ENCODE measurements around the gene ARHGAP29.

Gene ARHGAP29

DNA sequence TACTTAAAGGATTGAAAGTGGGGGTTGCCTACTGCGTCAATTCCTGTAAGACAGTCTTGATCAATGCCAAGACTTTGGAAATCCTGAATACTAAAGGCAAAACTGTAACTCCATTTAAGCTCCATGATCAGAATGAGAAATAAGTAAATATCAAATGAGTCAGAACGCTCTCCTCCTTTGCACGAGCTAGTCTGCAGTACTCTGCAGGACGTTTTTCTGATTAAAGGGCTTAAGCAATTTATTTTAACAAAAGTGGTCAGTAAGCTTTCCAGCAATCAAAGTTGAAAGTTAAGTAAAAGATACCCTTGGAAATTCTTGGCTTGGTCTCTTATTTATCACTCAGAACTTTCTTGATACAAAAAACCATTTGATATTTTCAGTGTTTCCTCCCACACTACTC is 35.7 kb upstream of the ARHGAP29 start:
- TF ChIP-seq, protein P1, sequence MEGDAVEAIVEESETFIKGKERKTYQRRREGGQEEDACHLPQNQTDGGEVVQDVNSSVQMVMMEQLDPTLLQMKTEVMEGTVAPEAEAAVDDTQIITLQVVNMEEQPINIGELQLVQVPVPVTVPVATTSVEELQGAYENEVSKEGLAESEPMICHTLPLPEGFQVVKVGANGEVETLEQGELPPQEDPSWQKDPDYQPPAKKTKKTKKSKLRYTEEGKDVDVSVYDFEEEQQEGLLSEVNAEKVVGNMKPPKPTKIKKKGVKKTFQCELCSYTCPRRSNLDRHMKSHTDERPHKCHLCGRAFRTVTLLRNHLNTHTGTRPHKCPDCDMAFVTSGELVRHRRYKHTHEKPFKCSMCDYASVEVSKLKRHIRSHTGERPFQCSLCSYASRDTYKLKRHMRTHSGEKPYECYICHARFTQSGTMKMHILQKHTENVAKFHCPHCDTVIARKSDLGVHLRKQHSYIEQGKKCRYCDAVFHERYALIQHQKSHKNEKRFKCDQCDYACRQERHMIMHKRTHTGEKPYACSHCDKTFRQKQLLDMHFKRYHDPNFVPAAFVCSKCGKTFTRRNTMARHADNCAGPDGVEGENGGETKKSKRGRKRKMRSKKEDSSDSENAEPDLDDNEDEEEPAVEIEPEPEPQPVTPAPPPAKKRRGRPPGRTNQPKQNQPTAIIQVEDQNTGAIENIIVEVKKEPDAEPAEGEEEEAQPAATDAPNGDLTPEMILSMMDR (IDR thresholded peaks at IDR 0.05; ENCODE audit: borderline replicate concordance, insufficient read depth, low read depth, low read length): no peak
- no peak overlapping the region for H3K4me3 ChIP-seq (ENCODE audit: low read depth, low read length)

DNA sequence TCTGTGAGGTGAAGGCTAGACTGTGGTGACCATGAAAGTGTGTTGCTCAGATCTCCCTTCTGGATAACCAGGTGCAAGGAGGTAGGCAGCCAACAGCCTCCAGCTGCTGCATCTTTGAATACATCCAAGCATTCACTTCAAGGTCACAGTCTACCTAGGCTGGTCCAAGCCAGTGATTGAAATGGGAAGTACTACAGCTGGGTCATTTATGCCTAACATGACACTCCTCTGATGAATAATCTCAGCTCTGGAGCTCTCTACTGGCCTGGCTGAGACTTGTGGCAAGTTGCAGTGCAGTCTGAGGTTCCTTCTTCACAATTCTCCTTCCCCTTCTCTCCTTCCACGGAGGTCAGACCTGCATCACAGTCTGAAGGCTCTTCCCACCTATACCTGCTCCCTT is 35.0 kb upstream of the ARHGAP29 start:
- H3K4me3 ChIP-seq (ENCODE audit: low read depth, low read length): no peak overlapping the region
- TF ChIP-seq, protein P1 (IDR thresholded peaks at IDR 0.05; ENCODE audit: borderline replicate concordance, insufficient read depth, low read depth, low read length): no peak

DNA sequence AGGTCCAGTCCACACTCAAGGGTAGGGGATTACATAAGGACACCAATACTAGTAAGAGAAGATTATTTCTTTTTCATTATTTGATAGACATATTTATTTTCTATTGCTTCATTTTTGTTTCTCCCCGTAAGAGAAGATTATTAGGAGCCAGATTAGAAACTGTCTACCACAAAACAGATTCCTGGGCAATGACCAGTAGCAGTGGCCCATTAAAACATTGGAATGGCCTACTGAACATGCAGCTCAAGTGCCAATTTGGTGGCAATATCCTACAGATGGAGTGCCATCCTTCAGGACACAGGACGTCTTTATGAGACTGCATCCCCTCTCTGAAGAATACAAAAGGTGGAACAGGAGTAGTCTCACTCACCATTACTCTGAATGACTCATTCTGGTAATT is 34.0 kb upstream of the ARHGAP29 start:
- no peak overlapping the region for H3K4me3 ChIP-seq (ENCODE audit: low read depth, low read length)
- TF ChIP-seq, protein P1 (IDR thresholded peaks at IDR 0.05; ENCODE audit: borderline replicate concordance, insufficient read depth, low read depth, low read length): no peak

DNA sequence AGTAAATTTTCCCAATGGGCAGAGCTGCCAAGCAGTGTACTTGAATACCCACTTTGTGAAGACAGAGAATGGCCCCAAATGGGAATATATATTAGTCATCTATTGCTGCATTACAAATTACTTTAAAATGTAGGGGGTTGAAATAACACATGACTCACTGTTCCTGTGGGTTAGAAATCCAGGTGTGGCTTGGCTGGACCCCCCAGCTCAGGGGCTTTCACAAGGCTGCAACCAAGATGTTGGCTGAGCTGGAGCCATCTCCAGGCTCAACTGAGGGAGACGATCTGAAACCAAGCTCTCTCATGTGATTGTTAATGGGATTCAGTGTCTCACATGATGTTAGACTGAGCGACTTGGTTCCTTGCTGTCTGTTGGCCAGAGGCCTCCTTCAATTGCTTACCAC is 33.4 kb upstream of the ARHGAP29 start:
- no peak overlapping the region for H3K4me3 ChIP-seq (ENCODE audit: low read depth, low read length)

DNA sequence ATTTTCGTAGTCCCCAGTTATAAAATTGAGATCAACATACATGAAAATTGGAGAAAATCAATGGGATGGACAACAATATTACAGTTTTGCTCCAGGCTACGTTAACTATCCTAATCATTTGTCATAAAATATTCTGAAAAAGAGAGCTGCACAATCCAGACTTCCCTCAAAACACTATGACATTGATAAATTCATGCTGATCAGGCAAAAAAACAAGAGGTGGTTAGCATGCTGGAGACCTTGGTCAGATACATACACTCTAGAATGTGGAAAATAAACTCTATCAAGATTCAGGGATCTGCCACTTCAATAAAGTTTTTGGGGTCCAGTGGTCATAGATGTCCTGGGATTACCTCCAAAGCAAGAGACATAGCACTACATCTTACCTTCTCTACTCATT is 32.5 kb upstream of the ARHGAP29 start:
- TF ChIP-seq, protein P1 (IDR thresholded peaks at IDR 0.05; ENCODE audit: borderline replicate concordance, insufficient read depth, low read depth, low read length): no peak

More for the DNA sequence above, 33.4 kb upstream of the ARHGAP29 start:
- TF ChIP-seq, protein P1 (IDR thresholded peaks at IDR 0.05; ENCODE audit: borderline replicate concordance, insufficient read depth, low read depth, low read length): no peak

DNA sequence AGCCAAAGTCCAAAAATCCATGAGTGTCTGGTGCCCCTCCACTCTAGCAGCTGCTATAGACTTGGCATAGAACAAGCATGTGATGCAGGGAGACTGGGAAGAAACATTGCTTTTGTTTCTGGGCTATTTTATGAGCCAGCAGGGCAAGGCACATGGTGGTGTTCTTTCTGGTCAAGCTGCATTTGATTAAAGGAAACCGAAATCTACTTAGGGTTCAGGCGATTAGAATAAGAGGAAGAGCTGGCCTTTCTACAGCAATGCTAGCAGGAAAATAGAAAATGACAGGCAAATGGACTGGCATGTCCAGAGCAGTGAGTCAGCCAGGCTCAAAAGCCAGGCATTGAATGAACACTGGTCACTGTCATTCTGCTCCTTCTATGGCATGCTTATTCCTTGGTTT is 28.5 kb upstream of the ARHGAP29 start:
- TF ChIP-seq, protein P1 (IDR thresholded peaks at IDR 0.05; ENCODE audit: borderline replicate concordance, insufficient read depth, low read depth, low read length): no peak
- no peak overlapping the region for H3K4me3 ChIP-seq (ENCODE audit: low read depth, low read length)

More for the DNA sequence above, 32.5 kb upstream of the ARHGAP29 start:
- no peak overlapping the region for H3K4me3 ChIP-seq (ENCODE audit: low read depth, low read length)

DNA sequence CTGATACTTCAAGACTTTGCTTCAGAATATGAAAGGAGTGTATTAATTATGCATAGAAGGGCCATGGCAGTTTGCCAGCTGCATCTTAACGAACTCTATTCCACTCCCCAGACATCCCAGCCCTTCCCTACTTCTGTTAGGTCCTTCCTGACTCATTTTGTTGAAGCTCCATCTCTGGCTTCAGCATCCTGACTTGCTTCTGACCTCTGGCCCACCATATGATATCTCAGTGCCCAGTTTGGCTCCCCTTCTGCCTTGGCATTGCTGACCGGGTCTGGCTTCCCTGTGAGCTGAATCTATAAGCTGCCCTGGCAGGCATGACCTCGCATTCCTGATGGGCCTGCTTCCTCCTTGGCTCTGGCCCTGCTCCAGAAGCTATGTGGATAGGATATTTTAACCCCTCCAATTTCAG is 27.6 kb upstream of the ARHGAP29 start:
- TF ChIP-seq, protein P1 (IDR thresholded peaks at IDR 0.05; ENCODE audit: borderline replicate concordance, insufficient read depth, low read depth, low read length): no peak
- H3K4me3 ChIP-seq (ENCODE audit: low read depth, low read length): no peak overlapping the region

Measured in GM12875 (cell line).